Measurements from ENCODE around the gene NEDD4.
"Not testable (repeated sequence)": the region's sequence is repeated elsewhere in the genome, so short reads cannot be mapped to it uniquely, and the experiment has no call there.

Gene NEDD4

DNA sequence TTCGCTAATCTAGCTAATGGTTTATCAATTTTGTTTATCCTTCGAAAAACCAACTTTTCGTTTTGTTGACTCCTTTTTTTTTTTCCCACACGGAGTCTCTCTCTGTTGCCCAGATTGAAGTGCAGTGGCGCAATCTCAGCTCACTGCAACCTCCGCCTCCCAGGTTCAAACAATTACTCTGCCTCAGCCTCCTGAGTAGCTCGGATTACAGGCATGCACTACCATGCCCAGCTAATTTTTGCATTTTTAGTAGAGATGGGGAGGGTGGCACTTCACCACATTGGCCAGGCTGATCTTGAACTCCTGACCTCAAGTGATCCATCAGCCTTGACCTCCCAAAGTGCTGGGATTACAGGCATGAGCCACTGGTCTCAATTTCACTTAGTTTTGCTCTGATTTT lies 29.7 kb upstream of the NEDD4 start:
- POLR2A ChIA-PET; H3K36me3 ChIP-seq (ENCODE audit: control insufficient read depth in 2 of 2, insufficient read depth in 1 of 2, low read length in 2 of 2): not testable (repeated sequence)
- CTCF ChIA-PET: interaction anchor here (0.6 kb wide), 3 partner anchors 9 to 222 kb away, joined by 3 to 4 read pairs (median 3); no protein-coding TSS in a partner anchor

DNA sequence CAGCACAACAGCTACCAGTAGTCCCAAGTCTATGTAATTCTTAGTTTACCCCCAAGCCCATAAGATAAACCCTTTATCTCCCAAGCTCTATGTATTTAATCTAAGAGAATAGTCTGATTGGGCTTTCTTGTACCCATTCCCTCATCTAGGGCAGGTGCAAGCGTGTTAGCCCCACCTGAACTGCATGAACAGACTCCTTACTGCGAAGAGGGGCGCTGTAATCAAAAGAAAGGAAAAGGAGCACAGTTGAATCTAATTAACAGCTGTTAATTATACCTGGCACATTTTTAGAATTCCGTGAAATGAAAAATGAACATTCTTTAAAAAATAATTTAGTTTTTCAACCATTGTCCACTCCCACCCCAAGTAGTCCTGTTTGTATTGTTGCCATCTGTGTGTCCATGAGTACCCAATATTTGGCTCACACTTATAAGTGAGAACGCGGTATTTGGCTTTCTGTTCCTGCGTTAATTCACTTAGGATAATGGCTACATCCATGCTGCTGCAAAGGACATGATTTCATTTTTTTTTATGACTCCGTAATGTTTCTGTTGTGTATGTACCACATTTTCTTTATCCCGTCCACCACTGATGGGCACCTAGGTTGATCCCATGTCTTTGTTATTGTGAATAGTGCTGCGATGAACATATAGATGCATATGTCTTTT lies 26.5 kb upstream of the NEDD4 start:
- H3K36me3 ChIP-seq (ENCODE audit: control insufficient read depth in 2 of 2, insufficient read depth in 1 of 2, low read length in 2 of 2): no peaks in the 10 kb centered on the region
- ChIA-PET CTCF (interaction anchor here (0.7 to 2.3 kb wide), 10 partner anchors 8 to 276 kb away, joined by 3 to 8 read pairs (median 4); no protein-coding TSS in a partner anchor), POLR2A (interaction anchor here (1.2 to 1.5 kb wide), 3 partner anchors 19 to 26 kb away, joined by 4 read pairs; partner anchors contain the start of gene NEDD4)
- peak overlapping the region; percentile 63 for H3K4me3 ChIP-seq (ENCODE audit: low read depth, low read length)
- H3K9me3 ChIP-seq (ENCODE audit: control insufficient read depth, insufficient read depth, low read depth, low read length): no peaks in the 10 kb centered on the region
- TF ChIP-seq, protein P1, sequence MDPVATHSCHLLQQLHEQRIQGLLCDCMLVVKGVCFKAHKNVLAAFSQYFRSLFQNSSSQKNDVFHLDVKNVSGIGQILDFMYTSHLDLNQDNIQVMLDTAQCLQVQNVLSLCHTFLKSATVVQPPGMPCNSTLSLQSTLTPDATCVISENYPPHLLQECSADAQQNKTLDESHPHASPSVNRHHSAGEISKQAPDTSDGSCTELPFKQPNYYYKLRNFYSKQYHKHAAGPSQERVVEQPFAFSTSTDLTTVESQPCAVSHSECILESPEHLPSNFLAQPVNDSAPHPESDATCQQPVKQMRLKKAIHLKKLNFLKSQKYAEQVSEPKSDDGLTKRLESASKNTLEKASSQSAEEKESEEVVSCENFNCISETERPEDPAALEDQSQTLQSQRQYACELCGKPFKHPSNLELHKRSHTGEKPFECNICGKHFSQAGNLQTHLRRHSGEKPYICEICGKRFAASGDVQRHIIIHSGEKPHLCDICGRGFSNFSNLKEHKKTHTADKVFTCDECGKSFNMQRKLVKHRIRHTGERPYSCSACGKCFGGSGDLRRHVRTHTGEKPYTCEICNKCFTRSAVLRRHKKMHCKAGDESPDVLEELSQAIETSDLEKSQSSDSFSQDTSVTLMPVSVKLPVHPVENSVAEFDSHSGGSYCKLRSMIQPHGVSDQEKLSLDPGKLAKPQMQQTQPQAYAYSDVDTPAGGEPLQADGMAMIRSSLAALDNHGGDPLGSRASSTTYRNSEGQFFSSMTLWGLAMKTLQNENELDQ (tag by site-specific recombination; IDR thresholded peaks at IDR 0.05; ENCODE audit: low read depth): no peak
- no peak for TF ChIP-seq ZNF416 (tag by site-specific recombination; IDR thresholded peaks at IDR 0.05)
- TF ChIP-seq YY2 (tag by site-specific recombination; IDR thresholded peaks at IDR 0.05): no peak
- TF ChIP-seq TCF7L2 (IDR thresholded peaks at IDR 0.05; ENCODE audit: borderline replicate concordance, low read depth, low read length): 0 out of 2 replicates have a peak, but pooled peaks have one; percentile 26
- TF ChIP-seq AEBP2 (tag by site-specific recombination; IDR thresholded peaks at IDR 0.05; ENCODE audit: borderline replicate concordance): no peak
- peak; percentile 52; the same call in 1 of the 2 replicates for TF ChIP-seq ZNF660 (tag by site-specific recombination; IDR thresholded peaks at IDR 0.05)
- peak; percentile 61; the same call in 1 of the 2 replicates for TF ChIP-seq PRDM1 (tag by site-specific recombination; IDR thresholded peaks at IDR 0.05)
- peaks cover 2% of the 10 kb centered on the region; the same call in 1 of the 2 replicates for H3K4me1 ChIP-seq (ENCODE audit: control insufficient read depth, insufficient read depth, low read length)
- peak overlapping the region; percentile 21; the same call in 1 of the 2 replicates for H3K27ac ChIP-seq (ENCODE audit: extremely low read depth, low read depth, low read length)

More for the DNA sequence above, 29.7 kb upstream of the NEDD4 start:
- TF ChIP-seq, protein P2, sequence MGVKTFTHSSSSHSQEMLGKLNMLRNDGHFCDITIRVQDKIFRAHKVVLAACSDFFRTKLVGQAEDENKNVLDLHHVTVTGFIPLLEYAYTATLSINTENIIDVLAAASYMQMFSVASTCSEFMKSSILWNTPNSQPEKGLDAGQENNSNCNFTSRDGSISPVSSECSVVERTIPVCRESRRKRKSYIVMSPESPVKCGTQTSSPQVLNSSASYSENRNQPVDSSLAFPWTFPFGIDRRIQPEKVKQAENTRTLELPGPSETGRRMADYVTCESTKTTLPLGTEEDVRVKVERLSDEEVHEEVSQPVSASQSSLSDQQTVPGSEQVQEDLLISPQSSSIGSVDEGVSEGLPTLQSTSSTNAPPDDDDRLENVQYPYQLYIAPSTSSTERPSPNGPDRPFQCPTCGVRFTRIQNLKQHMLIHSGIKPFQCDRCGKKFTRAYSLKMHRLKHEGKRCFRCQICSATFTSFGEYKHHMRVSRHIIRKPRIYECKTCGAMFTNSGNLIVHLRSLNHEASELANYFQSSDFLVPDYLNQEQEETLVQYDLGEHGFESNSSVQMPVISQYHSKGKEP (tag by site-specific recombination; IDR thresholded peaks at IDR 0.05): peak; percentile 74
- TF ChIP-seq ZNF341 (tag by site-specific recombination; IDR thresholded peaks at IDR 0.05; ENCODE audit: low read depth) (peak; percentile 51), GLIS1 (tag by site-specific recombination; IDR thresholded peaks at IDR 0.05) (peak; percentile 14; the same call in 1 of the 2 replicates), ZNF202 (tag by site-specific recombination; IDR thresholded peaks at IDR 0.05; ENCODE audit: borderline replicate concordance) (0 out of 2 replicates have a peak, but pooled peaks have one; percentile 34)
- not testable (repeated sequence) for H3K27ac ChIP-seq (ENCODE audit: extremely low read depth, low read depth, low read length); H3K4me1 ChIP-seq (ENCODE audit: control insufficient read depth, insufficient read depth, low read length); H3K4me3 ChIP-seq (ENCODE audit: low read depth, low read length); H3K9me3 ChIP-seq (ENCODE audit: control insufficient read depth, insufficient read depth, low read depth, low read length)

- H3K36me3 ChIP-seq (ENCODE audit: control insufficient read depth in 2 of 2, insufficient read depth in 1 of 2, low read length in 2 of 2): no peaks in the 10 kb centered on the region
- H3K27ac ChIP-seq (ENCODE audit: extremely low read depth, low read depth, low read length): peak overlapping the region; percentile 21; the same call in 1 of the 2 replicates
- H3K4me3 ChIP-seq (ENCODE audit: low read depth, low read length): peak overlapping the region; percentile 63
- ChIA-PET CTCF (interaction anchor here (0.7 to 2.3 kb wide), 7 partner anchors 9 to 226 kb away, joined by 3 to 8 read pairs (median 5); no protein-coding TSS in a partner anchor), POLR2A (interaction anchor here (1.2 to 1.5 kb wide), 3 partner anchors 18 to 25 kb away, joined by 4 read pairs; partner anchors contain the start of gene NEDD4)
- H3K4me1 ChIP-seq (ENCODE audit: control insufficient read depth, insufficient read depth, low read length): peaks cover 2% of the 10 kb centered on the region; the same call in 1 of the 2 replicates
- no peaks in the 10 kb centered on the region for H3K9me3 ChIP-seq (ENCODE audit: control insufficient read depth, insufficient read depth, low read depth, low read length)
- TF ChIP-seq ZNF184 (tag by site-specific recombination; IDR thresholded peaks at IDR 0.05) (no peak), PRDM1 (tag by site-specific recombination; IDR thresholded peaks at IDR 0.05) (peak; percentile 70), ZNF645 (tag by site-specific recombination; IDR thresholded peaks at IDR 0.05) (no peak), KLF9 (tag by site-specific recombination; IDR thresholded peaks at IDR 0.05; ENCODE audit: low read depth) (peak; percentile 55; the same call in 1 of the 2 replicates), ZNF10 (tag by site-specific recombination; IDR thresholded peaks at IDR 0.05) (no peak), ZBTB20 (tag by site-specific recombination; IDR thresholded peaks at IDR 0.05) (no peak), ZNF155 (tag by site-specific recombination; IDR thresholded peaks at IDR 0.05) (no peak), ZNF792 (tag by site-specific recombination; IDR thresholded peaks at IDR 0.05) (no peak), MEIS1 (CRISPR knock-in tag; IDR thresholded peaks at IDR 0.05; ENCODE audit: borderline replicate concordance) (no peak), EGR2 (tag by site-specific recombination; IDR thresholded peaks at IDR 0.05; ENCODE audit: low read depth) (0 out of 2 replicates have a peak, but pooled peaks have one; percentile 15)
- TF ChIP-seq, protein P3, sequence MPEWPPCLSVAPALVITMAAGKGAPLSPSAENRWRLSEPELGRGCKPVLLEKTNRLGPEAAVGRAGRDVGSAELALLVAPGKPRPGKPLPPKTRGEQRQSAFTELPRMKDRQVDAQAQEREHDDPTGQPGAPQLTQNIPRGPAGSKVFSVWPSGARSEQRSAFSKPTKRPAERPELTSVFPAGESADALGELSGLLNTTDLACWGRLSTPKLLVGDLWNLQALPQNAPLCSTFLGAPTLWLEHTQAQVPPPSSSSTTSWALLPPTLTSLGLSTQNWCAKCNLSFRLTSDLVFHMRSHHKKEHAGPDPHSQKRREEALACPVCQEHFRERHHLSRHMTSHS (tag by site-specific recombination; IDR thresholded peaks at IDR 0.05): no peak
These were observed 25.8 kb upstream of the NEDD4 start for GRCh38 chr15:56019060-56019793.
